ENCODE data around the gene ADK. TPM values are rescaled to one million over a fixed set of nuclear protein-coding genes. Genes with fewer than 3 reads are reported as not detected.

Gene ADK
- total and polyA plus RNA-seq, 2 of the 13 experiments (the other 11 are each of a cell fraction or from before 2014, with no cell fraction given), result 48.6 to 79.1 TPM

- intact Hi-C loops (cut with micrococcal nuclease; ENCODE audit: unreplicated experiment), result no loop called here
- no peak for FAIRE-seq
Observed at GRCh38 chr10:74383642-74384041, 232.6 kb downstream of the ADK start.

More at GRCh38 chr10:74383642-74384041, 232.6 kb downstream of the ADK start:
- Histone ChIP-seq H3K9me3 (ENCODE audit: low read length) (no peaks in the 10 kb centered on the region), H3K36me3 (replicated peaks in 1 of 2; ENCODE audit: control insufficient read depth in 1 of 2, insufficient read depth in 2 of 2, low read length in 2 of 2) (no peaks in the 10 kb centered on the region), H3K27ac (ENCODE audit: extremely low read length, insufficient read depth, low read length) (no peak overlapping the region), H3K4me3 (replicated peaks in 1 of 3; ENCODE audit: insufficient read depth in 1 of 3, low read depth in 2 of 3, low read length in 3 of 3) (no peak overlapping the region), H3K27me3 (ENCODE audit: control insufficient read depth in 1 of 2, insufficient read depth in 2 of 2, low read length in 2 of 2) (no peaks in the 10 kb centered on the region), H3K9ac (ENCODE audit: insufficient read depth, low read depth, low read length) (no peak overlapping the region), H3K4me1 (ENCODE audit: insufficient read depth, low read length) (peaks cover 11% of the 10 kb centered on the region), H2AFZ (ENCODE audit: low read length) (no peak overlapping the region), H3K4me2 (ENCODE audit: low read depth, low read length) (no peak overlapping the region), H4K20me1 (ENCODE audit: insufficient read depth, low read length) (no peaks in the 10 kb centered on the region), H3K79me2 (ENCODE audit: insufficient read depth, low read length) (peaks cover 2% of the 10 kb centered on the region)
- ATAC-seq (no peak), DNase-seq (ENCODE audit: low spot score) (no peak)
- in situ Hi-C loops (cut with HindIII; ENCODE audit: extremely low pct_ligation_motif_present, low pct_unique_long_range_greater_than_20kb), result no loop called here
- ChIA-PET POLR2A (no interaction called here), CTCF (ENCODE audit: low intra/inter-chr PET ratio, low total read pairs) (no interaction called here)
- no TSS peak for BruUV-seq (replicated peaks)
- TF ChIP-seq STAT5B (CRISPR knock-in tag; IDR thresholded peaks at IDR 0.05), result no peak
- no peak for TF ChIP-seq ZNF136 (CRISPR knock-in tag; IDR thresholded peaks at IDR 0.05; ENCODE audit: low read depth)
- TF ChIP-seq CHD4 (IDR thresholded peaks at IDR 0.05; ENCODE audit: borderline replicate concordance, low read length), result no peak
- TF ChIP-seq POLR2G (IDR thresholded peaks at IDR 0.05; ENCODE audit: low read depth, low read length), result no peak
- no peak for TF ChIP-seq FOXO1 (CRISPR knock-in tag; IDR thresholded peaks at IDR 0.05)
- TF ChIP-seq ZNF17 (CRISPR knock-in tag; IDR thresholded peaks at IDR 0.05), result no peak
- no peak for TF ChIP-seq SIX1 (CRISPR knock-in tag; IDR thresholded peaks at IDR 0.05; ENCODE audit: borderline replicate concordance)
- TF ChIP-seq KLF13 (CRISPR knock-in tag; IDR thresholded peaks at IDR 0.05), result no peak
- no peak for TF ChIP-seq ZNF644 (CRISPR knock-in tag; IDR thresholded peaks at IDR 0.05; ENCODE audit: low read depth)
- no peak for TF ChIP-seq ZNF235 (CRISPR knock-in tag; IDR thresholded peaks at IDR 0.05; ENCODE audit: borderline replicate concordance)
- TF ChIP-seq ZSCAN5A (CRISPR knock-in tag; IDR thresholded peaks at IDR 0.05; ENCODE audit: borderline replicate concordance), result no peak
- no peak for TF ChIP-seq ATF4 (CRISPR knock-in tag; IDR thresholded peaks at IDR 0.05)
